Activated B cell treated with CpG ODN at 0.5 μM for 24 hours (primary cell): ENCODE results near the gene SLC9A7. TPM values are rescaled to one million over a fixed set of nuclear protein-coding genes. Genes with fewer than 3 reads are reported as not detected.

Experiments
- ATAC-seq: fragments of 200-7000 bp; cut with Tn5 transposase; one replicate; pipeline ENCODE4 v1.10.0; 2021; ENCODE audit warnings: low read depth, mild to moderate bottlenecking, moderate library complexity
- CTCF ChIA-PET: fragments of 350-600 bp; sonication (Branson Sonifier 250); formaldehyde crosslinking; loops from one replicate; lab custom pipeline; 2021; ENCODE audit warnings: antibody characterized with exemption; lab: Charles Lee
- POLR2A ChIA-PET: fragments of 350-600 bp; sonication (Branson Sonifier 250); formaldehyde crosslinking; loops from one replicate; lab custom pipeline; 2021; ENCODE audit warnings: antibody characterized with exemption; lab: Charles Lee
- DNase-seq: peaks from one replicate; pipeline ENCODE4 v3.0.0; 2022
- H3K27ac Mint-ChIP-seq: one replicate; pipeline ENCODE4 v1.8.0; 2020; ENCODE audit warnings: mixed read lengths
- H3K27me3 Mint-ChIP-seq: one replicate; pipeline ENCODE4 v1.8.0; 2021; ENCODE audit warnings: mixed read lengths
- H3K36me3 Mint-ChIP-seq: one replicate; pipeline ENCODE4 v1.8.0; 2021; ENCODE audit warnings: low read depth, mixed read lengths
- H3K4me1 Mint-ChIP-seq: one replicate; pipeline ENCODE4 v1.8.0; 2021; ENCODE audit warnings: mixed read lengths
- H3K4me3 Mint-ChIP-seq: one replicate; pipeline ENCODE4 v1.8.0; 2020; ENCODE audit warnings: mild to moderate bottlenecking, mixed read lengths
- H3K9me3 Mint-ChIP-seq: one replicate; pipeline ENCODE4 v1.8.0; 2020; ENCODE audit warnings: mixed read lengths
- CTCF ChIP-seq: fragments of 200-600 bp; IDR thresholded peaks from one replicate; pipeline ENCODE4 v1.8.0; 2022; ENCODE audit warnings: antibody characterized with exemption, mild to moderate bottlenecking
- intact Hi-C: fragments of 100-400 bp; cut with micrococcal nuclease; formaldehyde crosslinking; loops from one replicate; pipeline ENCODE4 v1.15.1; 2024
- total RNA-seq: library from RNA; stranded (reverse); gene quantifications from 2 replicates; pipeline ENCODE4 v1.2.3, GENCODE V29; 2022

Gene SLC9A7
- total RNA-seq, 1 donor from 2014 or later, result 55.1 TPM

GRCh38 chrX:46582325-46582724 is 176.6 kb downstream of the SLC9A7 start:
- intact Hi-C loops, result no loop called here
- Mint-ChIP-seq H3K27me3 (no peaks in the 10 kb centered on the region), H3K27ac (no peak overlapping the region), H3K4me1 (peaks cover 15% of the 10 kb centered on the region), H3K9me3 (no peaks in the 10 kb centered on the region), H3K36me3 (peaks cover 26% of the 10 kb centered on the region), H3K4me3 (no peak overlapping the region)
- no peak for ATAC-seq
- no peak for TF ChIP-seq CTCF
- ChIA-PET CTCF (no interaction called here), POLR2A (no interaction called here)
- no peak for DNase-seq

DNA sequence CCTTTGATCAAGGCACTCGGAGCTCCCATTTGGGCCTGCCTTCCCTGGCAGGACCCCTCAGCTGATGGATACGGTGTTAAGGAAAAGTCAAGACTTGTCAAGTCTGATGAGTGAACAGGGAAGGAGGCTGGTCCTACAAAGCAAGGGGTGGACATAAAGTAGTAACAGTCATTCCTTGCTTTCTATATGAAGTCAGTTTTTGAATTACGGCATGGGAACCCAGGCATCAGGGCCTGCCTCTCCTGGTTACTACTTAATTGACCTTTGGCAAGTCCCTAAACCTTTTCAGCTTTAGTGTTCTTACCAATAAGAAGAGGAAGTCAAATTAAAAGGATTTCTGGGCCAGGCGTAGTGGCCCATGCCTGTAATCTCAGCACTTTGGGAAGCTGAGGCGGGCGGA is 178.3 kb downstream of the SLC9A7 start:
- ATAC-seq, result no peak
- intact Hi-C loops, result no loop called here
- no peak overlapping the region for H3K27ac Mint-ChIP-seq

GRCh38 chrX:46579250-46579649 is 179.7 kb downstream of the SLC9A7 start:
- Mint-ChIP-seq H3K9me3 (no peaks in the 10 kb centered on the region), H3K27me3 (no peaks in the 10 kb centered on the region), H3K27ac (no peak overlapping the region), H3K36me3 (peaks cover 35% of the 10 kb centered on the region), H3K4me1 (peaks cover 29% of the 10 kb centered on the region), H3K4me3 (no peak overlapping the region)
- DNase-seq, result no peak
- POLR2A ChIA-PET, result interaction anchor here (1.3 kb wide), 1 partner anchor 18 kb away, joined by 3 read pairs; no protein-coding TSS in a partner anchor
- TF ChIP-seq CTCF, result no peak
- CTCF ChIA-PET, result interaction anchor here (1.4 kb wide), 1 partner anchor 217 kb away, joined by 3 read pairs; no protein-coding TSS in a partner anchor
- ATAC-seq, result no peak
- intact Hi-C loops, result no loop called here

More for the DNA sequence above, 178.3 kb downstream of the SLC9A7 start:
- ChIA-PET POLR2A (interaction anchor here (0.7 kb wide), 1 partner anchor 190 kb away, joined by 4 read pairs; no protein-coding TSS in a partner anchor), CTCF (interaction anchor here (1.4 to 1.6 kb wide), 2 partner anchors 106 to 216 kb away, joined by 3 read pairs; no protein-coding TSS in a partner anchor)
- no peaks in the 10 kb centered on the region for H3K9me3 Mint-ChIP-seq
- no peaks in the 10 kb centered on the region for H3K27me3 Mint-ChIP-seq
- H3K36me3 Mint-ChIP-seq, result peaks cover 35% of the 10 kb centered on the region
- H3K4me3 Mint-ChIP-seq, result no peak overlapping the region
- DNase-seq, result no peak
- H3K4me1 Mint-ChIP-seq, result peaks cover 26% of the 10 kb centered on the region
- no peak for TF ChIP-seq CTCF

DNA sequence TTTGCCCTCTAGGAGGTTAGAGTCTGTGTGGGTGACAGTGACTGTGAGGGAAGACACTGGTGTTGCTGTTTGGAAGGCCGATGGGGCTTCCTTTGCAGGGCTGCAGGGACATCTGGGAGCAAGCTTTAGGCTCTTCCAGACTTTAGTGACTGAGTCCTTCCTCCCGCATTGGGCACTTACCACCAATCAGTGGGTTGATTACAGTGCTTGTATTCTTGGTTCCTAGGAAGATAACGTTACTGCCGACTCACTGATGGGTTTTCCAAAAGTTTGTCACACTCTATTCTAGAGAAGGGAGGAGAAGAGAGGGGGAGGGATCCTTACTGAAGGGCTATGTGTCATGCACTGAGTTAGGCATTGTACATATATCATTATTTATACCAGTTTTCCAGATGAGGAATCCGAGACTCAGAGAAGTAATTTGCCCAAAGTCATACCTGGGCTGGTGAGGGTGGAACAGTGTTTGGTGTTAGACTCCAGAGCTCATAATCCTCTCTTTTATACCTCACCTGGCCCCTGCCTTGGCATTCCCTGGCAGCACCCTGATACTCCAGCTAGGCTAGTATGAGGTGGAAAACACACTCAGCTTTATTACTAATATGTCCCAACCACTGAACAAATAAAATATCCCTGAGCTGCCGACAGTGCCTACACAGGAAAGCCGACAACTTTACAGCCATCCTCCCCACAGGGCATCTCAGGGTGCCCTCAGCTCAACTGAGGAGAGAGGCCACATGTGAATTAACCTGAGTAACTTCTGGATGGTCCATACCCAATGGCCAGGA is 181.5 kb downstream of the SLC9A7 start:
- Mint-ChIP-seq H3K9me3 (no peaks in the 10 kb centered on the region), H3K36me3 (peaks cover 30% of the 10 kb centered on the region), H3K27me3 (no peaks in the 10 kb centered on the region), H3K27ac (no peak overlapping the region), H3K4me3 (peak overlapping the region; percentile 81), H3K4me1 (peaks cover 36% of the 10 kb centered on the region)
- ATAC-seq, result no peak
- no peak for TF ChIP-seq CTCF
- ChIA-PET CTCF (no interaction called here), POLR2A (no interaction called here)
- intact Hi-C loops, result no loop called here
- no peak for DNase-seq

- H3K36me3 Mint-ChIP-seq, result peaks cover 30% of the 10 kb centered on the region
- no peaks in the 10 kb centered on the region for H3K9me3 Mint-ChIP-seq
- H3K4me1 Mint-ChIP-seq, result peaks cover 46% of the 10 kb centered on the region
- TF ChIP-seq CTCF, result no peak
- H3K27me3 Mint-ChIP-seq, result no peaks in the 10 kb centered on the region
- POLR2A ChIA-PET, result interaction anchor here (0.7 kb wide), 1 partner anchor 14 kb away, joined by 4 read pairs; no protein-coding TSS in a partner anchor
- intact Hi-C loops, result no loop called here
- no peak for DNase-seq
- ATAC-seq, result no peak
- CTCF ChIA-PET, result no interaction called here
- peak overlapping the region; percentile 81 for H3K4me3 Mint-ChIP-seq
- H3K27ac Mint-ChIP-seq, result no peak overlapping the region
Observed at GRCh38 chrX:46576458-46576857, 182.5 kb downstream of the SLC9A7 start.
